Stimulated activated CD4-positive, alpha-beta T cell treated with anti-CD3 and anti-CD28 coated beads, Interleukin-1b, Interleukin-23, amount 100 ng/mL, for 48 hours (primary cell): ENCODE results near the gene ULBP1.
"Not testable (repeated sequence)": the region's sequence is repeated elsewhere in the genome, so short reads cannot be mapped to it uniquely, and the experiment has no call there.

Source experiments
- DNase-seq: peaks from one replicate; pipeline ENCODE4 v3.0.0-alpha.2; 2020

ULBP1 gene

DNA sequence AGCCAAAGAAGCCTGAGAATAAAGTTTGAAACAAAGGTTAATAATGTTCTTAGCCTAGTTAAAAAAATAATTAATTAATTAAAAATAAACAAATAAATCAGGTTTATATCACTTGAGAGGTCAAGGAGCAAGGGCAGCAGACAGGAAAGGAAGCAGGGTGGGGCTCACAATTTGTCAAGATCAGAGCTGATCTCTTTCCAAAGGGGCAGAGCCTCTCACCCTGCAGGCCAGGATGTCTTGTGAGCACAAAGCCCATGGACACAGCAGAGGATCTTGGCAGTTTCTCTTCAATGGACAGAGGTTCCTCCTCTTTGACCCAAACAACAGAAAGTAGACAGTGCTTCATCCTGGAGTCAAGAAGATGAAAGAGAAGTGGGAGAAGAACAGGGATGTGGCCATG, 14.9 kb downstream of the ULBP1 start:
- no peak for DNase-seq

GRCh38 chr6:149979293-149979692, 15.6 kb downstream of the ULBP1 start:
- DNase-seq = no peak

GRCh38 chr6:149983145-149983544, 19.4 kb downstream of the ULBP1 start:
- DNase-seq = no peak

DNA sequence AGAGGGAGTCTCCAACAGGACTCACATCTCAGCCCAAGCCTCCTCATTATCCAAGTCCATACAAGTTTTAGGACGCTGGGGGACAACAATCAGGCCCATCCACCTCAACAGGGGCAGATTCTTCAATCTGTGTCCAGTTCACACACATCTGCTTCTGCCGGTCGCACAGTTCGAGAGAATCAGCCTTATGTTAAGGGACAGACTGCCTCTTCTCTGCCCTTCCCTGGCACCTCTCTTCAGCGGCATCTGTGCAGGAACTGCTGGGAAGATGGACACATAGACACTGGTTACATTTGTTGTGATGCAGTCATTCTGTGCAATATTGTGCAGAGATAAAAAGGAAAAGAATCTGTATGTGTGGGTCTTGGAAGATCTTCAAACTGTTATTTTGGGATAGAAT, 21.0 kb downstream of the ULBP1 start:
- DNase-seq = no peak

- no peak for DNase-seq
Measured at GRCh38 chr6:149985481-149985937, 21.8 kb downstream of the ULBP1 start.

DNA sequence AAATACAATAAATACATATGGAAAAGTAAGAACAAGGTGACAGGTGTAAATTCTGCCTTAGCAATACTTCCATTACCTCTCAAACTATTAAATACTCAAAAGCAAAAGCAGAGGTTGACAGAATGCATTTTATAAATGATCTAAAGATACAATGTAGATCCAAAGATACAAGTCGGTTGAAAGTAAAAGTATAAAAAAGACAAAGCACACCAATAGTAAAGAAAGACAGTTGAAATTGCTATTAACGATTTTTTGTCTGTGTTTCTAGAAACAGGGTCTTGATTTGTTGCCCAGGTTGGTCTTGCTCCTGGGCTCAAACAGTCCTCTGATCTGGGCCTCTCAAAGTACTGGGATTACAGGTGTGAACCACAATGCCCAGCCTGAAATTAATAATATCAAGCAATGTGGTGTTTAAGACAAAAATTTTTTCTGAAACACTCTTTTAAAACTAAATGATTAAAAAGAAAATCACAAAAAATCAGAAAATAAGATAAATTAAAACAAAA, 23.9 kb downstream of the ULBP1 start:
- DNase-seq = no peak

DNA sequence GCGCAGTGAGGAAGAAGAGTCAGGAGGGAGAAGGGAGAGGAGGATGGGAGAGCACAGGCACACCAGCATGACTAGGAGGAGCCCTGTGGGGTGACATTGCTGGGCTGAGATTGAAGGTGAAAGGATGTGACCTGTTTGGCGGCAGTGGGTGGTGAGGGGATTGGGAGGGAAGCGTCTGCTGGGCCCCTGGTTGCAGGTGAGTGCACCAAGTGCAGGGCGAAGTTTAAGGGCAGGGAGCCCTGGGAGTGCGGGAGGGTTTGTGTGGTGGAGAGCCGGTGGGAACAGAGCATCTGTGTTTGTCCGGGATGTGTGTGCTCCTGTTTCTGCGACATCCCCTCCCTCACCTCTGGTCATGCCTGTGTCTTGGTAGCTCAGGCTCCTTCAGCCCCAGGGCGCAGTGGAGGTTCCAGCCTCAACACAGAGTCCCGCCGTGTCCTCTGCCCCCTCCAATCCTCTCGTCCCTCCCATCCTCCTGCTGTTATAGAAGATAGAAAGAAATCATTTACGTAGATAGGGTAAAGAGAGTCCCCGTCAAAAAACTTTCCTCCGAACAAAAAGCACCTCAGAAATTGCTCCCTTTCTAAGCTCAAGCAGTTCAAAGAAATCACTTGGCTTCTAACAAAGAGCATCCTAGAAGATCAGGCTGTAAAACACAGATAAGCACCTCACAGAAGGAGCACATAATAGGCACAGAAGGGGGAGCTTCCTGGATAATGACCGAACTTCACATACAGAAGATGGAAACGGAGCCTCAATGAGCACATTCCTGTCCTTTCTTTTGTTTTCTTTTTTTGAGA, 25.0 kb downstream of the ULBP1 start:
- DNase-seq = no peak

GRCh38 chr6:149990212-149990660, 26.5 kb downstream of the ULBP1 start:
- DNase-seq = no peak

GRCh38 chr6:149990661-149991471, 27.1 kb downstream of the ULBP1 start:
- no peak for DNase-seq

DNA sequence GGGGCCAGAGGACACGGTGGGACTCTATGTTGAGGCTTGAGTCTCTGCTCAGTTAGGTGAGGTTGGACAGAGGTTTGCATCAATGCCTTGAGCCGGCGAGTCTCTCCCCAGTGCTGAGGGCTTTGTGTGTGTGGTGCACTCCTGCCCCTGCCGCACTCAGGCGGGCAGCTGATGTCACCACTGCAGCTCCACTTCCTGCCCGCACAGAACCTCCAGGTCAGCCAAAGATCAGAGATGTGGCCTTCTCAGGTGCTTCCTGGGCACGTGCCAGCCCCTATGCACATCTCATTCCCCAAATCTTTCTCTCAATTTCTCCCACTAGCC, 27.7 kb downstream of the ULBP1 start:
- not testable (repeated sequence) for DNase-seq

- no peak for DNase-seq
Measured at GRCh38 chr6:149991838-149992237, 28.1 kb downstream of the ULBP1 start.

- DNase-seq = no peak
Measured at GRCh38 chr6:149995235-149995750, 31.6 kb downstream of the ULBP1 start.

DNA sequence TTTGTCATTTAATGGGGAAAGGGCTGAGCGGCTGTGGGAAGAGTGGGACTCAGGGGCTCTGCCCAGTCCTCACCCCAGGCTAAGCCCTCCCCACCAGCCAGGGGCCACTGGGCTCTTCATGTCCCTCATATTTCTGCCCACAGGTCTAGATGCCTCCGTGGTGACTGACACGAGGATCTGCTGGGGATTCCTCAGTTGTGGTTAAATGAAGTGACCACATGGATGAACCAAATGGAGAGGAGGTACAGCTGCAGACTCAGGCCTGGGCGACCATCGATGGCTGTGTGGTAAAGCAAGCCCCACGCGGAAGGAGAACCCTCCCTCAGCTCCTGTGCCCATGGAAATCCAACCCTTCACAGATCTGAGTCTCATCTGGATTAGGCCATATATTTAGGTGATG, 32.2 kb downstream of the ULBP1 start:
- DNase-seq = no peak

GRCh38 chr6:149999636-150000035, 35.9 kb downstream of the ULBP1 start:
- no peak for DNase-seq

DNA sequence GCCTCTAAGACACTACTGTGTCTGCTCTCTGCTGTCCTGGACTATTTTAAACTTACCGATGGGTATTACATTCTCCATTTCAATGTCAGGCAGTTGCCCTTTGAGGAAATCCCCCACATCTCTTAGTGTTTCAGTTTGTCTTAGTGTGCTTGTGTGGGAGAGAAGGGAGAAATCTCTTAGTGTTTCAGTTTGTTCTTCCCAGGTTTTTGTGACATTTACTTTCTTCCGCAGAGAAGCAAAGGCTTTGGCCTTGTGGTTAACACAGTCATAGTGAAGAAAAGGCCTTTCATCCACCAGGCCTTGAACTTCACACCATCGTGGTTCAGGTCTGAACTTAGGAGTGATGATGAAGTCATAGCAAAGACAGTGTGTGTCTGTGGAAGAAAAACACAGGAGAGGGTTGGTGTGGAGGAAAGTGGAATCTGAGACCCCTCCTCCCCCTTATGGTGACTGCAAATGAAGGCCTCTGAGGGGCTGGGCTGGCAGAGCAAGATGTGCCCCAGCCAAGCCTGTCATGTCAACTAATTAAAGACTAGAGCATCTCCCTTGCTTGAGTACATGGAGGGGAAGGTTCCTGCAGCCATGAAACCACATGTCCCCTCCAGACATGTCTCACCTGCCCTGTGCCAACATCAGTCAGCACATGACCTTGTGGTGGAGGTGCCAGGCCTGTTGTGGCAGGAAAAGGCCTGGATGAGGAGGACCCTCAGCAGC, 37.7 kb downstream of the ULBP1 start:
- peak; percentile 42 for DNase-seq

GRCh38 chr6:150002710-150003109, 39.0 kb downstream of the ULBP1 start:
- DNase-seq = no peak

GRCh38 chr6:150003599-150003998, 39.9 kb downstream of the ULBP1 start:
- not testable (repeated sequence) for DNase-seq

DNA sequence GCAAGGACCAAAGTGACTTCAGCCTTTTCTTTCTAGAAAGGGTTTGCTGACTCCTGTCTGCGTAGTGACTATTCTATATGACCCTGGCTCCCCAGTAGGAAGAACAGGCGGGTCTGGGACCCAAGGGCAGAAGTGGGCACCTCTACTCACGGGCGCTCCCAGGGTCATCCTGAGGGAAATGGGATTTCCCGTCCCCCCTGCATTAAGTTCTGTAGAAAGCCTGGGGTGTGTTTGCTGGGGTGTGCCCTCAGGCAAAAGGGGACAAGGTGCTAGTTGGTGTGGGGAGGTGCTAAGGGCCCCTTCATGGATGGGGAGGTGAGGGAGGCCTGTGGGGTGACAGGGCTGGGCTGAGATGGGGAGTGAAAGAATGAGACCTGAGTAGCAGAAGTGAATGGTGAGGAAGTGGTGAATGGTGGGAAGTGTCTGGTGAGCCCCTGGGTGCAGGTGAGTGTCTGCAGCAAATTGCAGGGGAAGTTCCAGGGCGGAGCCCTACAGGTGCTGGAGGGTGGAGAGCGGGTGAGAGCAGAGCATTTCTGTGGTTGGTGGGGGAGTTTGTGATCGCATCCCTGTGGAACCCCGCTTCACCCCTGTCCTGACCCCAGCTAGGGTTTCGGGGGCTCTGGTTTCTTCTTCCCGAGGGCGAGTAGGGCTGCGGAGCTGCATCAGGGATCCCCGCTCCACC, 40.5 kb downstream of the ULBP1 start:
- DNase-seq = no peak

GRCh38 chr6:150004783-150005717, 41.3 kb downstream of the ULBP1 start:
- peak; percentile 84 for DNase-seq

DNA sequence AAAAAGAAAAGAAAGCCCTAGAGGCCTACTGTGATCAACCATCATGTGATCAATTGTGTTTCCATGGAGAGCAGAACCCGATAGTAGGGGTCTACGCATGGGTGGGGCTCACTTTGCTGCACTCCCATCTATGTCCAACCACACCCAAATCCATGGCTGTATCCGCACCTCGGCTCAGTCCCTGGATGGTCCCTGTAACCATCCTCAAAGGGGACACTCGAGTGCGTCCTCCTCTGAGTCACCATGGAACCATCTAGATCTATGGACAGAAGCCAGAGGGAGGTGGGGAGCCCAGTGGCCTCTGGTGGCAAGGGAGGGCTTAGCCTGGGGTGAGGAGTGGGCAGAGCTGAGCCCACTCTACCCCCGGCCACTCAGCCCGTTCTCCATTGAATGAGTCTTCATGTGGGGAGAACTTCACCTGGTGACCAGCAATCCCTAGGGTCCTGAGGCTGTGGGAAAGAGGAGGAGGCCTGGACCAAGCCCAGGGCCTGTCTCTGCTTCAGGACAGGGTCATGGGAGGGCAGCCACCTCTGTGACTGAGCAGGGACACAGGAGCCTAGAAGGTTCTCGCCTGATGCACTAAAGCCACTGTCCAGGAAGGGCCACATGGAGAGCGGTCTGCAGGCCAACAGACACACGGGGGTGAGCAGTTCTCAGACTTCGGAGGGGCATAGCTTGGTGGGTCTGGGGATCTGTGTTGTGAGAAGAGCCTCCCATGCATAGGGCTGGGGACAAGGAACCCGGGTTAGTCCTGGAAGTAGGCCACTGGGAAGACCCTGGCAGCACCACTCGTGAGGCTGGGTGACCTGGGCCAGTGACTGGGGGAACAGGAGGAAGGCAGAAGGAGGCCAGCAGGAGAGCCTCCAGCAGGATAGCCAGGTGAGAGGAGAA, 42.3 kb downstream of the ULBP1 start:
- no peak for DNase-seq
